ENCODE data around the gene CNOT4.
"Not testable (repeated sequence)": the region's sequence is repeated elsewhere in the genome, so short reads cannot be mapped to it uniquely, and the experiment has no call there.

The CNOT4 gene

GRCh38 chr7:135353832-135354231, 156.1 kb downstream of the CNOT4 start:
- DNase-seq: no peak

- DNase-seq: no peak
These were observed 157.6 kb downstream of the CNOT4 start for GRCh38 chr7:135352285-135352684.

DNA sequence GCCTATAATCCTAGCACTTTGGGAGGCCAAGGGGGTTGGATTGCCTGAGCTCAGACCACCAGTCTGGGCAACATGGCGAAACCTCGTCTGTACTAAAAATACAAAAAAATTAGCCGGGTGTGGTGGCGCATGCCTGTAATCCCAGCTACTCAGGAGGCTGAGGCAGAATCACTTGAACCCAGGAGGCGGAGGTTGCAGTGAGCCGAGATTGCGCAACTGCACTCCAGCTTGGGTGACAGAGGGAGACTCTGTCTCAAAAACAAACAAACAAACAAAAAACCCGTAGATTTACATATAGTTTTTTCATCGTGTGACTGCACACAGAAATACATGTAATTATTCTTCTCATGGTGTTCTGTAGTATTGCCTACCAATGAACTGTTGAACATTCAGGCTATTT, 158.8 kb downstream of the CNOT4 start:
- DNase-seq: not testable (repeated sequence)

DNA sequence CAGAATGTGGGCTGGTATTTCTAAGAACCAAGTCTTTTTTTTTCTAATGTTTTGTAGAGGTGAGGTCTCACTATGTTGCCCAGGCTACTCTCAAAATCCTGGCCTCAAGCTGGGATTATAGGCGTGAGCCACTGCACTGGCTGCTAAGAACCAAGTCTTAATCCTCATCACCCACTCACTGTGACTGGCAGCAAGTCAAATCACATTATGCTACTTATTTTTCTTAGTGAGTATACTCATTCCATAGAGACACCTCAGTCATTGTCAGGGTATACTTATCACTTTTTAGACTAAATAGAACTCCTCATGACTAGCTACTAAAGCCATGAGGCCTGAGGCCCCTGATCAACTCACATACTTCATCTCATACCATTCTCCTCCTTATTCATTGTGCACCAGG, 160.2 kb downstream of the CNOT4 start:
- DNase-seq: no peak

DNA sequence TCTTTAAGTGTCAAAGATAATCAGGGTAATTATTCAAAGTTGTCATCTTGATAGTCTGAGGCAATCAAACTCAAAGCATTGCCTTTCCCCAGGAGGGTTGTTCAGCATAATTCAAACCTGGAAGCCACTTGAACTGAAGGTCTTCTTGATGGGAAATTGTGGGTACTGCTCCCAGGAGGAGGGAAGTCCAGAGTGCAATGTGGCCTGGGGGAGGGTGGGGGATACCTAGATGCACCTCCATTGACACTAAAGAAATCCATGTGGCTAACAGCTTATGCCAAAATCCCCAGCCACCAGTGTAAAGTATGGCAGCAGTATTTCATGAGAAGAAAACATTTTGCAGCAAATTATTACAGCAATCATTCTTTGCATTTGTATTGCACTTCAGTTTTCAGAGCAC, 161.4 kb downstream of the CNOT4 start:
- DNase-seq: no peak

- DNase-seq: no peak
These were observed 166.5 kb downstream of the CNOT4 start for GRCh38 chr7:135343361-135343760.

DNA sequence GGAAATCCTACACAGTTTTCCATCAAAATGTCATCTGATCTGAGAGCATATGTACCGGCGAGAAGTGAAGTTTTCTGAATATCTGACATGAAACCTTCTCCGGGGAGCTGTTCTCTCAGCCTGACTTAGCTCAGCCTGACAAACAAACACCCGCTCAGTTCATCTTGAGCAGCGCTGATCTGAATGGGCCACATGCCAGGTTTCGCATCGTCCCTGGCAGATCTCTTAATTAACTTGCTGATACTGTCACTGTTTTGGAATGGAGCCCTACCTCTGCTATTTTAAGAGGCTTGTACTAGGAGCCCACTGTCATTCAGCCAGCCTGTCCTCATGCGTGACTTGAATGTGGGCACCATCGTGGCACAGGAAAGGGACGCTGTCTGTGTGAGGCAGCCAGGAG, 167.0 kb downstream of the CNOT4 start:
- no peak for DNase-seq

GRCh38 chr7:135341049-135341448, 168.9 kb downstream of the CNOT4 start:
- no peak for DNase-seq

GRCh38 chr7:135337977-135338550, 171.8 kb downstream of the CNOT4 start:
- DNase-seq: peak; percentile 70

GRCh38 chr7:135337506-135337905, 172.4 kb downstream of the CNOT4 start:
- DNase-seq: no peak

DNA sequence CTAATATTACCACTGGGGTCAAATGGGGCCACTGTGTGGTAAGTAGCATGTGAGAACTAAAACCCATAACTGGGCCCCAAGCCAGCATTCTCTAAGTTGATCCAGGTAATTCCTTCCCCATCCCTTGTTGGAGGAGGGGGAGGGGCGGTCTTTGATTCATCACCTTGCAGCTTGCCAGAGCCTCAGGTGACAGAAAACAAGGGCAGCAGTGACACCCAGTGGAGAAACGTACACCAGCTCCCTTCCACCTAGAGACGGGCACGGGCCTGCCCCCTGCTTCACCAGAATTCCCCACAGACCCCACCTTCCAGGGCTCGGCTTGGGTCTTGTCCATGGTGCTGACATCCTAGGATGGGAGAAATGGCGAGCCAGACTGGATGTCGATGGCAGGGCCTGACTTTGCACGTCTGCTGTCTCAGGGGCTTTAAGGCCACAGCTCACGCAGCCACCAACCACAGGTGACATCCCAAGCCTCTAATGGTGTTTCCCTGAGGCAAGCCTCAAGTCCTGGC, 174.2 kb downstream of the CNOT4 start:
- DNase-seq: peak; percentile 73

GRCh38 chr7:135334830-135335543, 174.9 kb downstream of the CNOT4 start:
- DNase-seq: no peak

GRCh38 chr7:135333946-135334345, 176.0 kb downstream of the CNOT4 start:
- DNase-seq: peak; percentile 3

GRCh38 chr7:135333200-135333599, 176.7 kb downstream of the CNOT4 start:
- DNase-seq: no peak

- DNase-seq: no peak
These were observed 179.8 kb downstream of the CNOT4 start for GRCh38 chr7:135330088-135330487.

DNA sequence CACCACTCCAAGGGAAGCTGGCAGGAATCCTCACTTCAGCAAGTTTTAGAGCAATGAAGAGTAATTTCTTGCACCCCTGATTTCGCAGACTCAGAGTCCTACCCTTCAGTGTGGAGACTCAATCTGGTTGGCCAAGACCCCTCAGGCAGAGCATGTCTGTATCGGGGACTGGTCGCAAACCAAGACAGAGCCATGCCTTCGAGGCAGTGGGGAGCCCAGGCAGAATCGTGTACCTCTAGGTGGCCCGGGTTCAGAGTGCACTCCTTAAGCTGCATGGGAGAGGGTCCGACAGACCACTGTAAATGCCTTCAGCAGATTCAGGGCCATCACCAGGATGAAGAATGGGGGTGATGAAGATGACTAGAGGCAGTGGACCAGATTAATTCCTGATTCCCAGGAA, 181.4 kb downstream of the CNOT4 start:
- DNase-seq: no peak

GRCh38 chr7:135328053-135328452, 181.8 kb downstream of the CNOT4 start:
- no peak for DNase-seq

GRCh38 chr7:135327458-135327857, 182.4 kb downstream of the CNOT4 start:
- no peak for DNase-seq

GRCh38 chr7:135326636-135327280, 183.1 kb downstream of the CNOT4 start:
- no peak for DNase-seq

DNA sequence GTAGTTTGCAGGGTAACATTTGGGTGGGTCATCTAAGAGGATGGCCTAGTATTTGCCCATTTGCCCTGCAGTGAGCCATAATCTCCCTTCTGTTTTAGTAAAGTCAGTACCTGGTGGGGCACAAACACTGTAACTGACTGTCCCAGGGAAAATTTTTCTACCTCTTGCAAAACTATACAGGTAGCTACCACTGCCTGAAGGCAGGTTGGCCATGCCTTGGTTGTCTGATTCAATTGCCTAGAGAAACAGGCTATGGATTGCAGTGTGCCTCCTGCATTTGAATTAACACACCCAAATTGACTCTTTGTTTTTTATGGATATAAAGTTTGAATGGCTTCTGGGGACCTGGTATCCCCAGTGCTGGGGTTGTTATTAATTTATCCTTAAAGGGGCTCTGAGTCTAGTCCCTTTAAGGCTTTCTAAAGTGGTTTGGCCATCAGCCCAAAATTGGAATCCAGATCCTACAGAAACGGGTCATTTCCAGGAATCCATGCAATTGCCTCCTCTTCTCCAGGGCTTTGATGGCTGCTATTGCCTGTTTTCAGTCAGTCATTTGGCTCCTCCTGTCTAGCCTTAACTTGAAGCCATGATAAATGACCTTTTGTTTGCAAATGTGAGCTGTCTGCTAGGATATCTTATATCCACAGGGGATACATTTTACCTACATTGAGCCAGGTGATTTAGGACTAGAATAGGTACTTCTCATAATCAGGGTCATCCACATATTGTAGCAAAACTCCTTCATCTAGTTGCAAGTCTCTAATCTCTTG, 187.1 kb downstream of the CNOT4 start:
- no peak for DNase-seq

GRCh38 chr7:135321556-135321955, 188.3 kb downstream of the CNOT4 start:
- DNase-seq: no peak

DNA sequence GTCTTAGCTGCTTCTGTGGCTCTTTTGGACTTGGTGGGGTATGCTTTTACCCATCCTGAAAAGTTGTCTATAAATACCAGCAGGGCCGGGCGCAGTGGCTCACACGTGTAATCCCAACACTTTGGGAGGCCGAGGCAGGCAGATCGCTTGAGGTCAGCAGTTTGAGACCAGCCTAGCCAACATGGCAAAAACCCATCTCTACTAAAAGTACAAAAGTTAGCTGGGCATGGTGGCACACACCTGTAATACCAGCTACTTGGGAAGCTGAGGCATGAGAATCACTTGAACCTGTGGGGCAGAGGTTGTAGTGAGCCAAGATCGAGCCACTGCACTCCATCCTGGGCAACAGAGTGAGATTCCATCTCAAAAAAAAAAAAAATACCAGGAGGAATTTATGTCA, 188.9 kb downstream of the CNOT4 start:
- DNase-seq: not testable (repeated sequence)

- peak; percentile 41 for DNase-seq
These were observed 189.6 kb downstream of the CNOT4 start for GRCh38 chr7:135320268-135320667.
